PFSK-1 (cell line): ENCODE measurements around the gene PEAK3.

Experiments
- SIN3A ChIP-seq: IDR thresholded peaks from 2 replicates; pipeline ENCODE4 v1.6.1; 2012; ENCODE audit warnings: mild to moderate bottlenecking, low read length, moderate library complexity, borderline replicate concordance; ENCODE audit not compliant: insufficient read depth
- TAF1 ChIP-seq: IDR thresholded peaks from 2 replicates; pipeline ENCODE4 v1.6.1; 2012; ENCODE audit warnings: low read length, control low read depth, borderline replicate concordance; ENCODE audit not compliant: insufficient read depth
- TF ChIP-seq, protein P1 (sequence below), 2 experiments: IDR thresholded peaks; 2 replicates each; pipeline versions ENCODE4 v1.6.1 to v1.8.0; 2011 to 2012; ENCODE audit warnings: low read depth in 2 of 2, low read length in 2 of 2, control low read depth in 1 of 2, inconsistent platforms in 1 of 2, mild to moderate bottlenecking in 1 of 2, moderate library complexity in 1 of 2; ENCODE audit not compliant: insufficient read depth in 1 of 2

DNA sequence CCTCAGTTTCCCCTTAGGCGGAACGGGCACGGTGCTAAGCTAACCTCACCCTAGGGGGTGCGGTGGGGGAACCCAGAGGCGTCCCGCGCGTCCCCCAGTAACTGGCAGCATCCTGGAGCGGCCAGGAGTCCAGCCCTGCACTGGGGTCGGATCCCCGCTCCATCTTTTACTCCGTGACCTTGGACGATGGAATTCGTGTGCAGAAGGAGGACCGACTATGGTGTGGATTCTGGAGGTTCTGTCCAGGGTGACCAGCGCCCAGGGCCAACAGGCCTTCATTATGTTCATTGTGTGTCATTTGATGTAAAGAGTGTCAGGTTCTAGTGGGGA, 47.1 kb upstream of the PEAK3 start:
- TF ChIP-seq SIN3A (no peak), TAF1 (no peak)
- TF ChIP-seq, protein P1, sequence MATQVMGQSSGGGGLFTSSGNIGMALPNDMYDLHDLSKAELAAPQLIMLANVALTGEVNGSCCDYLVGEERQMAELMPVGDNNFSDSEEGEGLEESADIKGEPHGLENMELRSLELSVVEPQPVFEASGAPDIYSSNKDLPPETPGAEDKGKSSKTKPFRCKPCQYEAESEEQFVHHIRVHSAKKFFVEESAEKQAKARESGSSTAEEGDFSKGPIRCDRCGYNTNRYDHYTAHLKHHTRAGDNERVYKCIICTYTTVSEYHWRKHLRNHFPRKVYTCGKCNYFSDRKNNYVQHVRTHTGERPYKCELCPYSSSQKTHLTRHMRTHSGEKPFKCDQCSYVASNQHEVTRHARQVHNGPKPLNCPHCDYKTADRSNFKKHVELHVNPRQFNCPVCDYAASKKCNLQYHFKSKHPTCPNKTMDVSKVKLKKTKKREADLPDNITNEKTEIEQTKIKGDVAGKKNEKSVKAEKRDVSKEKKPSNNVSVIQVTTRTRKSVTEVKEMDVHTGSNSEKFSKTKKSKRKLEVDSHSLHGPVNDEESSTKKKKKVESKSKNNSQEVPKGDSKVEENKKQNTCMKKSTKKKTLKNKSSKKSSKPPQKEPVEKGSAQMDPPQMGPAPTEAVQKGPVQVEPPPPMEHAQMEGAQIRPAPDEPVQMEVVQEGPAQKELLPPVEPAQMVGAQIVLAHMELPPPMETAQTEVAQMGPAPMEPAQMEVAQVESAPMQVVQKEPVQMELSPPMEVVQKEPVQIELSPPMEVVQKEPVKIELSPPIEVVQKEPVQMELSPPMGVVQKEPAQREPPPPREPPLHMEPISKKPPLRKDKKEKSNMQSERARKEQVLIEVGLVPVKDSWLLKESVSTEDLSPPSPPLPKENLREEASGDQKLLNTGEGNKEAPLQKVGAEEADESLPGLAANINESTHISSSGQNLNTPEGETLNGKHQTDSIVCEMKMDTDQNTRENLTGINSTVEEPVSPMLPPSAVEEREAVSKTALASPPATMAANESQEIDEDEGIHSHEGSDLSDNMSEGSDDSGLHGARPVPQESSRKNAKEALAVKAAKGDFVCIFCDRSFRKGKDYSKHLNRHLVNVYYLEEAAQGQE (IDR thresholded peaks at IDR 0.05; ENCODE audit: insufficient read depth in 1 of 2, low read depth in 2 of 2, low read length in 2 of 2), result no peak
